ENCODE data around the gene HCN3.

The HCN3 gene

DNA sequence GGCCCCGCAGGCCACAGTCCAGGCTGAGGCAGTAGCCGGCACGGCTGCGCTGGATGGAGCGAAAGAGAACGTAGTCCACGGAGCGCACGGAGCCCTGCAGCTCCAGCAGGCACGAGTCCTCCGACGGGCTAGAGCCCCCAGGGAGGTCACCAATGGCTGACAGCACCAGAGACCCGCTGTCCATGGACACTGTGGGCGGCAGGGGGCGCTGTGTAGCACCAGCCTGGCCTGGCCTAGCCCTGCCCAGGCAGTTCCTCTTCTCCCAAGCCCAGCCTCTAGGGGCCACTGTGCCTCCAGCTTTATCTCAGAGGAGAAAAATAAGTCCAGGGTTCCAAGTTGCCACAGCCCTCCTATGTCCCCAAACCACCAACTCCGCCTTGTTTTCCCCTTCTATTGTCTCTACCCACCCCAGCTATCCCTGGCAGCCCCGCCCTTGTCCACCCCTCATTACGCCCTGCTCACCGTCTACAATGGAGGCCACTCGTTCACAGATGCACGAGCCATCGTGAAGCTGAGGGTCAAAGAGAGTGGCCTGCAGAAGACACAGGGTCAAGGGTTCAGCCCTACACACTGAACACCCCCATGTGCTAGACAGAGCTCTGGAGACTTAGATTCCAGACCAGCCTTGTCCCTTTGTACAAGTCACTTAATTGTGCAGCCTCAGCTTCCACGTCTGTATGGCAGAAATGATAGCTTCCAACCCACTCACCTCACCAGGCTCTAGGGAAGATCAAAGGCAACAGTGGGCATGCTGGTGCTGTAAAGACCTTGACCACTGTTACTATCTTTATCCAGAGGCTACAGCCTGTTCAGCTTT, 26.4 kb upstream of the HCN3 start:
- H3K4me3 ChIP-seq (ENCODE audit: low read depth, low read length), result no peak overlapping the region
- TF ChIP-seq, protein P1, sequence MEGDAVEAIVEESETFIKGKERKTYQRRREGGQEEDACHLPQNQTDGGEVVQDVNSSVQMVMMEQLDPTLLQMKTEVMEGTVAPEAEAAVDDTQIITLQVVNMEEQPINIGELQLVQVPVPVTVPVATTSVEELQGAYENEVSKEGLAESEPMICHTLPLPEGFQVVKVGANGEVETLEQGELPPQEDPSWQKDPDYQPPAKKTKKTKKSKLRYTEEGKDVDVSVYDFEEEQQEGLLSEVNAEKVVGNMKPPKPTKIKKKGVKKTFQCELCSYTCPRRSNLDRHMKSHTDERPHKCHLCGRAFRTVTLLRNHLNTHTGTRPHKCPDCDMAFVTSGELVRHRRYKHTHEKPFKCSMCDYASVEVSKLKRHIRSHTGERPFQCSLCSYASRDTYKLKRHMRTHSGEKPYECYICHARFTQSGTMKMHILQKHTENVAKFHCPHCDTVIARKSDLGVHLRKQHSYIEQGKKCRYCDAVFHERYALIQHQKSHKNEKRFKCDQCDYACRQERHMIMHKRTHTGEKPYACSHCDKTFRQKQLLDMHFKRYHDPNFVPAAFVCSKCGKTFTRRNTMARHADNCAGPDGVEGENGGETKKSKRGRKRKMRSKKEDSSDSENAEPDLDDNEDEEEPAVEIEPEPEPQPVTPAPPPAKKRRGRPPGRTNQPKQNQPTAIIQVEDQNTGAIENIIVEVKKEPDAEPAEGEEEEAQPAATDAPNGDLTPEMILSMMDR (IDR thresholded peaks at IDR 0.05; ENCODE audit: low read depth, low read length), result peak; percentile 99

DNA sequence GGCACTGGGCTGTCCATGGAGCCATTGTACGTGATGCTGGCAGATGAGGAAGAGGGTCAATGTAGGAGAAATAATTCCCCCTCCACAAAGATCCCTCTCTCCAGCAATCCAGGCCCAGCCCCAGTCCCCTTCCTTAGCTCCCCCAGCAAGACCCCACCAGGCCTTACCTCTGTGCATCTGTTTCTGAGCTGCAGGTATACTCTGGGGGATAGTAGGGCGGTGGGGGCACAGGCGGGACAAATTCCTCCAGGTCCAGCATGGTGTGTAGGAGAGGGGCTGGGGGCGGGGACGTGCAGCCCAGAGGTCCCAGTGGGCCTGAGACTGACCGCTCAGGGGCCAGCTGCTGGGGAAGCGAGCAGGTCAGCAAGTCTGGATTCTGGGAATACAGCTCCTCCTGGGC, 25.7 kb upstream of the HCN3 start:
- TF ChIP-seq, protein P1 (IDR thresholded peaks at IDR 0.05; ENCODE audit: low read depth, low read length), result no peak
- H3K4me3 ChIP-seq (ENCODE audit: low read depth, low read length), result no peak overlapping the region

DNA sequence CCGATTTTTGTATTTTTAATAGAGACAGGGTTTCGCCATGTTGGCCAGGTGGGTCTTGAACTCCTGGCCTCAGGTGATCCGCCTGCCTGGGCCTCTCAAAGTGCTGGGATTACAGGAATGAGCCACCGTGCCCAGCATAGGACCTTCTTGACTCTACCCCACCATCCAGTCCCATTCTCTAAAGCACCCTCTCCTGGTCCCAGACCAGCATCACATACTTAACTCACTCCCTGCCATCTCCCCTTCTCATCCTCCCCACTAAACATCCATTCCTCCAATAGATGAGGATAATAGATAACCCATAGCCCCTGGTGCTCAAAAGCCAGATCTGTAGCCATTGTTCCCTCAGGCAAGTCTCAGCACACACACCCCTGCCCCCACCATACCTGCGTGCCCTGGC, 24.1 kb upstream of the HCN3 start:
- TF ChIP-seq, protein P1 (IDR thresholded peaks at IDR 0.05; ENCODE audit: low read depth, low read length), result no peak
- peak overlapping the region; percentile 75 for H3K4me3 ChIP-seq (ENCODE audit: low read depth, low read length)

DNA sequence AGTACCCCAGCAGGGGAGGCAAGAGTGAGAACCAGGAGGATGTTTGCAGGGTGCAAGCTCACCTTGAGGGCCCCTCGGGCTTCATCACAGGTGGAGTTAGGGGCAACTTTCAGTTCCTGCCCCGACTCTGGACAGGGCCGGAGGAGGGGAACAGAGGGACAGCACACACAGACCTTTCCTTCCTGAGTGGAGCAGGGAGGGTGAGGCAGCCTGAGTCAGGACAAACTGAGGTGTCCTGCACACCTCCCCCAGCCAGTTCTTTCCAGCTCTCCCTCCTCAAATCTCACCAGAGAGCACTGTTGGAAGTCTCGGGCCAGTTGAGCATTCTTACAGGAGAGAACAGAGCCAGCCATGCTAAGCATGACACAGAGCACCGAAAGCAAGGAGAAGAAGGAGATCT, 23.5 kb upstream of the HCN3 start:
- H3K4me3 ChIP-seq (ENCODE audit: low read depth, low read length), result peak overlapping the region; percentile 75
- TF ChIP-seq, protein P1 (IDR thresholded peaks at IDR 0.05; ENCODE audit: low read depth, low read length), result no peak

DNA sequence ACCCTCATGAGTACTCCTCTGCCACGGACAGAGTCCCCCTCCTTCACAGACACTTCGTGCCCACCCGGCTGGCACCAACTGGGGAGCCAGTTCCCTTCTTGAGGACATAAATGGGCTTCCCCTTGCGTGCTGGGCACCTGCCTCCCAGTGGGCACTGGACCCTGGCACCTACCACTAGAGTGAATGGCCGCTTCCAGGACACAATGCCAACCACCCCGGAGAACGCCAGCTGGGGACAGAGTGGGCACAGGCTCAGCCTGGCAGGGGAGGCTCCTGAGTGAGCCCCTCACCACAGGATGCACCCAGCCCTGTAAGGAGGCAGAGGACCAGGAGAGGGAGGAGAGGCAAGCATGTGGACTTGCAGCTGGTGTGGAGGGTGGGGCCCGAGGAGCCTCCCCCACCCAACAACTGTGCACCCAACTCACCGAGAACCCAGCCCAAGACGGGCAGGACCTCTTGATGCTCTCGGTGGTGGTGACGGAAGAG, 23.0 kb upstream of the HCN3 start:
- TF ChIP-seq, protein P1 (IDR thresholded peaks at IDR 0.05; ENCODE audit: low read depth, low read length), result no peak
- H3K4me3 ChIP-seq (ENCODE audit: low read depth, low read length), result peak overlapping the region; percentile 75

DNA sequence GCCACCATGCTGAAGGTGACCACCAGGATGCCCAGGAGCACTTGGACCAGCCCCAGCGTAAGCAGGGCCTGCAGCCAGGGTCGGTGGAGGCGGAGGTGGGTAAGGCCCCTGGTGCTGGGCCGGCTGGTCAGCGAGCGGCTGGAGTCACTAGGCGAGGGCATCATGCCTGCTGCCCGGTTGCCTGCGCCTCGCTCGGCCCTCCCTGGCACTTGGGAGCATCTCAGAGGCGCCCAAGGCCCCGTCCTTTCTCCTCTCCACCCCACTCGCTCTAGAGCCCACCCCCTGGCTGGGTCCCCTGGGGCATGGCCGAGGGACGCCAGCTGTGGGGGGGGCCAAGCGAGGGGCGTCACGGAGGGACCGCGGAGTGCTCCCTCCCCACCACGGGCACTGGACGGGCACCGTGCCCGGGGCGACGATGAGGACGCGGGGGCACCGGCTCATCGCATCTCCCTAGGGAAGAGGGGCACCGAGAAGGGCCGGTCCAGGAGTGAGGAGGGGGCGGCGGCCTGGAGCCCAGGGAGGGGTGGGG, 22.5 kb upstream of the HCN3 start:
- TF ChIP-seq, protein P1 (IDR thresholded peaks at IDR 0.05; ENCODE audit: low read depth, low read length), result no peak
- peak overlapping the region; percentile 75 for H3K4me3 ChIP-seq (ENCODE audit: low read depth, low read length)

Data from WI38 (cell line).